Measurements from ENCODE around the gene CTSE.

GRCh38 chr1:206036663-206037455, 13.2 kb upstream of the CTSE start:
- TF ChIP-seq CTCF (IDR thresholded peaks at IDR 0.05) (no peak), POLR2A (IDR thresholded peaks at IDR 0.05) (no peak)

Data from ovary (tissue), 3 donors.